Endothelial cell of umbilical vein (primary cell): Measurements from ENCODE around the gene DALRD3. TPM values are rescaled to one million over a fixed set of nuclear protein-coding genes. Genes with fewer than 3 reads are reported as not detected.

ENCODE experiments used
- BruUV-seq: library from RNA; stranded (reverse); fragments of 400-500 nt; replicated peaks from 2 replicates; lab custom pipeline; 2021; lab: Mats Ljungman, UMichigan
- CTCF ChIA-PET: fragments of 300-600, 350-600 bp; sonication (Branson Sonifier 250); formaldehyde crosslinking; loops from one replicate; lab custom pipeline; 2021; ENCODE audit warnings: antibody characterized with exemption, inconsistent platforms; lab: Charles Lee
- POLR2A ChIA-PET: fragments of 300-600, 350-600 bp; sonication (Branson Sonifier 250); formaldehyde crosslinking; loops from one replicate; lab custom pipeline; 2021; ENCODE audit warnings: antibody characterized with exemption, inconsistent platforms; lab: Charles Lee
- DNase-seq: peaks from one replicate; pipeline ENCODE4 v3.0.0-alpha.2; 2011; ENCODE audit warnings: low read depth, low spot score
- FAIRE-seq: peaks from 2 replicates; lab custom pipeline; 2011; peaks lifted over from hg19 to GRCh38; lab: Jason Lieb, UNC
- H2AFZ ChIP-seq: 2 replicates; pipeline ENCODE4 v1.6.0; 2012; ENCODE audit warnings: low read depth, low read length, control low read depth, inconsistent platforms
- H3K27ac ChIP-seq: 2 replicates; pipeline ENCODE4 v1.5.1; 2011; ENCODE audit warnings: low read depth, mild to moderate bottlenecking, control low read depth, low read length, moderate library complexity; ENCODE audit not compliant: insufficient read depth
- H3K27me3 ChIP-seq, 2 experiments: 2 replicates each; pipeline versions ENCODE4 v1.6.0 to v1.6.1; 2011; ENCODE audit warnings: low read length in 2 of 2, mixed read lengths in 1 of 2; ENCODE audit not compliant: control insufficient read depth in 2 of 2, insufficient read depth in 2 of 2
- H3K36me3 ChIP-seq, 2 experiments: 2 replicates in 1 of 2; 3 replicates in 1 of 2; pipeline ENCODE4 v1.5.1; 2011; ENCODE audit warnings: low read length in 2 of 2, mild to moderate bottlenecking in 1 of 2, moderate library complexity in 1 of 2; ENCODE audit not compliant: control insufficient read depth in 2 of 2, insufficient read depth in 2 of 2; ENCODE audit errors: extremely low read depth in 1 of 2
- H3K4me1 ChIP-seq: 3 replicates; pipeline ENCODE4 v1.5.1; 2011; ENCODE audit warnings: mild to moderate bottlenecking, low read length; ENCODE audit not compliant: control insufficient read depth, insufficient read depth; ENCODE audit errors: extremely low read depth
- H3K4me2 ChIP-seq: 2 replicates; pipeline ENCODE4 v1.6.1; 2011; ENCODE audit warnings: low read length, control low read depth, mixed read lengths; ENCODE audit not compliant: insufficient read depth
- H3K4me3 ChIP-seq, 3 experiments: fragments of 200-600 bp in 1 of 3; sonication (generic), shearing (Covaris generic) in 1 of 3; replicated peaks in 1 of 3; 2 replicates each; pipeline ENCODE4 v1.5.1; 2011 to 2016; ENCODE audit warnings: control low read depth in 3 of 3, low read length in 3 of 3, mild to moderate bottlenecking in 2 of 3, inconsistent platforms in 1 of 3, low read depth in 1 of 3, moderate library complexity in 1 of 3; ENCODE audit not compliant: insufficient read depth in 1 of 3
- H3K79me2 ChIP-seq: 2 replicates; pipeline ENCODE4 v1.6.0; 2012; ENCODE audit warnings: low read length, inconsistent platforms; ENCODE audit not compliant: control insufficient read depth, insufficient read depth
- H3K9ac ChIP-seq: replicated peaks from 2 replicates; pipeline ENCODE3; 2011; ENCODE audit warnings: low read length, control low read depth; ENCODE audit not compliant: insufficient read depth; ENCODE audit errors: extremely low read depth
- H3K9me1 ChIP-seq: replicated peaks from 3 replicates; pipeline ENCODE4 v1.6.0; 2011; ENCODE audit warnings: mild to moderate bottlenecking, low read length; ENCODE audit not compliant: control insufficient read depth, insufficient read depth; ENCODE audit errors: extremely low read depth
- H3K9me3 ChIP-seq: replicated peaks from 2 replicates; pipeline ENCODE4 v1.5.1; 2012; ENCODE audit warnings: low read length, inconsistent platforms; ENCODE audit not compliant: control insufficient read depth, insufficient read depth
- H4K20me1 ChIP-seq: replicated peaks from 2 replicates; pipeline ENCODE3; 2011; ENCODE audit warnings: mild to moderate bottlenecking, low read length; ENCODE audit not compliant: control insufficient read depth, insufficient read depth; ENCODE audit errors: extremely low read depth
- EZH2 ChIP-seq: IDR thresholded peaks from 2 replicates; pipeline ENCODE4 v1.6.1; 2012; ENCODE audit warnings: borderline replicate concordance, low read depth, mild to moderate bottlenecking, moderate library complexity, low read length, inconsistent platforms; ENCODE audit not compliant: severe bottlenecking
- FOS ChIP-seq: IDR thresholded peaks from 2 replicates; pipeline ENCODE4 v1.6.1; 2011; ENCODE audit warnings: mild to moderate bottlenecking, low read length, moderate library complexity, borderline replicate concordance; ENCODE audit not compliant: insufficient read depth
- GATA2 ChIP-seq: IDR thresholded peaks from 2 replicates; pipeline ENCODE4 v1.7.0; 2011; ENCODE audit warnings: low read depth, mild to moderate bottlenecking, moderate library complexity, mixed read lengths, low read length; ENCODE audit not compliant: insufficient read length, insufficient read depth
- JUN ChIP-seq: IDR thresholded peaks from 2 replicates; pipeline ENCODE4 v1.6.1; 2011; ENCODE audit warnings: borderline replicate concordance, low read depth; ENCODE audit not compliant: insufficient read length, insufficient read depth
- MYC ChIP-seq: IDR thresholded peaks from one replicate; pipeline ENCODE4 v1.6.1; 2011; ENCODE audit warnings: mild to moderate bottlenecking, low read depth, low read length
- POLR2AphosphoS5 ChIP-seq: IDR thresholded peaks from 2 replicates; pipeline ENCODE4 v1.6.1; 2012; ENCODE audit warnings: low read depth, mild to moderate bottlenecking, control low read depth, low read length, moderate library complexity; ENCODE audit not compliant: insufficient read depth
- dilution Hi-C: fragments of 300-500 bp; cut with MboI; formaldehyde crosslinking; loops from one replicate; pipeline ENCODE4 v1.15.0; 2019; ENCODE audit warnings: low sequenced_read_pairs; ENCODE audit not compliant: extremely low pct_ligation_motif_present
- intact Hi-C: fragments of 100-400 bp; cut with micrococcal nuclease; formaldehyde crosslinking; loops from one replicate; pipeline ENCODE4 v1.10.0; 2022
- polyA plus RNA-seq, 4 experiments: library from polyadenylated mRNA; depleted of rRNA in 3 of 4; stranded (reverse) in 3 of 4; unstranded in 1 of 4; fragments of >200 nt; gene quantifications; 2 replicates each; pipeline versions ENCODE4 v1.2.1 to v1.2.3, GENCODE V29; 2011 to 2012; ENCODE audit warnings: missing spikeins in 1 of 4
- total RNA-seq: library from RNA; stranded (reverse); gene quantifications from 2 replicates; pipeline ENCODE4 v1.2.3, GENCODE V29; 2021
- TF ChIP-seq, protein P1 (sequence below): IDR thresholded peaks from 2 replicates; pipeline ENCODE4 v1.6.1; 2011; ENCODE audit not compliant: insufficient read depth, insufficient read length
- TF ChIP-seq, protein P2 (sequence below), 2 donors: IDR thresholded peaks; 1 replicate in 1 of 2; 2 replicates in 1 of 2; pipeline ENCODE4 v1.5.1; 2011; ENCODE audit warnings: low read length in 2 of 2, mild to moderate bottlenecking in 2 of 2, moderate library complexity in 2 of 2, control low read depth in 1 of 2, inconsistent platforms in 1 of 2, low read depth in 1 of 2; ENCODE audit not compliant: insufficient read depth in 1 of 2; ENCODE audit errors: extremely low read depth in 1 of 2

DALRD3 gene
- total and polyA plus RNA-seq, 2 donors (not counting 3 experiments of a cell fraction or from before 2014, with no cell fraction given): 22.7 to 60.8 TPM

DNA sequence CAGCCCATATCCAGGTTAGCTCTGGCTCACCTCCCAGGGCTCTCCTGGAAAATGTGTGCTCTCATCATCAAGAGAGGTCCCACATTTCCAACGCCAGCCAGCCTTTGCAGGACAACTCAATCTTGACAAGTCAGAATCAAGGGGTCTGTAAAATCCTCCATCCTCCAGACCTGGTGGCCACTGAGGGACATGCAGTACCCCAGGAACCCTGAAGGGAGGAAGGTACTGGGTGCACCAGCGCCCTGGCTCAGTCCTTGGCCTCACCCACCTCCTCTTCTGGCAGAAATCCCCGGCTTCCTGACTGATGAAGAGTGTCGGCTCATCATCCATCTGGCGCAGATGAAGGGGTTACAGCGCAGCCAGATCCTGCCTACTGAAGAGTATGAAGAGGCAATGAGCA is 17.2 kb downstream of the DALRD3 start:
- Histone ChIP-seq H4K20me1 (no peaks in the 10 kb centered on the region), H3K27me3 (no peaks in the 10 kb centered on the region), H3K27ac (no peak overlapping the region), H3K36me3 (no peaks in the 10 kb centered on the region), H3K4me1 (peaks cover 2% of the 10 kb centered on the region), H2AFZ (no peak overlapping the region), H3K9ac (no peak overlapping the region), H3K79me2 (no peaks in the 10 kb centered on the region), H3K9me3 (no peaks in the 10 kb centered on the region), H3K4me2 (no peak overlapping the region), H3K4me3 (no peak overlapping the region), H3K9me1 (no peaks in the 10 kb centered on the region)
- intact Hi-C loops (no loop called here), dilution Hi-C loops (no loop called here)
- POLR2A ChIA-PET: interaction anchor here (0.6 kb wide), 1 partner anchor 8 kb away, joined by 4 read pairs; no protein-coding TSS in a partner anchor
- FAIRE-seq (no peak), DNase-seq (no peak)
- no peak for TF ChIP-seq JUN
- TF ChIP-seq, protein P1, sequence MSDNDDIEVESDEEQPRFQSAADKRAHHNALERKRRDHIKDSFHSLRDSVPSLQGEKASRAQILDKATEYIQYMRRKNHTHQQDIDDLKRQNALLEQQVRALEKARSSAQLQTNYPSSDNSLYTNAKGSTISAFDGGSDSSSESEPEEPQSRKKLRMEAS: no peak
- no TSS peak for BruUV-seq
- CTCF ChIA-PET: interaction anchor here (1.6 to 2.3 kb wide), 2 partner anchors 12 to 13 kb away, joined by 6 to 8 read pairs; partner anchors contain the start of gene P4HTM

DNA sequence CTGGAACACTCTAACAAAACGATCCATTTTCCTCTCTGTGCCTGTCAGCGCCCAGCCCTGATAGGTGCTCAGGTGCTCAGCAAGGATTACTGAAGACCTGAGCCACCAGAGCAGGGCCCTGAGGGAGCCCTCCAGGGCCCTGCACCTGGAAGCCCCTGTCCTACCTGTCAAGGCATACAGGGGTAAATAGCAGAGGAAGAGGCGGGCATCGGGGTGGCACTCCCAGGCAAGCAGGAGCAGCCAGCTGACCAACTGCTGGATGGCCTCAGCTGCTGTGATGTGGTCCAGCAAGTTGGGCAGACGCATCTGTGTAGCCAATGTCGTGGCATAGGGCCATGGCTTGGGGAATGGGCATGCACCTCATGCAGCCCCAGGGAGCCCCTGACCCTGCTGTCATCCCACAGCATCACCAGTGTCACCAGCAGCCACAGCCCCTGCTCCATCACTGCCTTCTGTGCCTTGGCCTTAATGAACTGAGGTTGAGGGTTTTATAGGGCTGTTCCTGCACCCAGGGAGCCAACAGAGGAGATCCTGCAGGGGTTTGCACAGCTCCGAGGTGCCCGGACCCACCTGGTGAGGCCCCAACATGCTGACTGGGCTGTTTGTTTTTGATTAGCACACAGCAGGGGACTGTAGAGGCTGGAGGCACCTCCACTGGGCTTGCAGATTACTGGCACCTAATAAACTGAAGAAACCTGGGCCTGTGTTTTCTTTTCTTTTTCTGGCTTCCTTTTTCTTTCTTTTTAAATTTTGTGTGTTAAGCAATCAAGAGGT is 19.1 kb downstream of the DALRD3 start:
- Histone ChIP-seq H3K79me2 (no peaks in the 10 kb centered on the region), H4K20me1 (no peaks in the 10 kb centered on the region), H3K4me3 (no peak overlapping the region), H2AFZ (no peak overlapping the region), H3K4me1 (no peaks in the 10 kb centered on the region), H3K9me3 (no peaks in the 10 kb centered on the region), H3K27me3 (no peaks in the 10 kb centered on the region), H3K9ac (no peak overlapping the region), H3K4me2 (no peak overlapping the region), H3K36me3 (peaks cover 0 to under 1% of the 10 kb centered on the region in 2 experiments), H3K9me1 (no peaks in the 10 kb centered on the region), H3K27ac (no peak overlapping the region)
- dilution Hi-C loops (no loop called here), intact Hi-C loops (no loop called here)
- FAIRE-seq: no peak
- no peak for TF ChIP-seq FOS
- no peak for TF ChIP-seq JUN
- no peak for TF ChIP-seq EZH2
- TF ChIP-seq MYC: no peak
- no peak for TF ChIP-seq POLR2AphosphoS5
- no peak for TF ChIP-seq GATA2
- TF ChIP-seq, protein P2, sequence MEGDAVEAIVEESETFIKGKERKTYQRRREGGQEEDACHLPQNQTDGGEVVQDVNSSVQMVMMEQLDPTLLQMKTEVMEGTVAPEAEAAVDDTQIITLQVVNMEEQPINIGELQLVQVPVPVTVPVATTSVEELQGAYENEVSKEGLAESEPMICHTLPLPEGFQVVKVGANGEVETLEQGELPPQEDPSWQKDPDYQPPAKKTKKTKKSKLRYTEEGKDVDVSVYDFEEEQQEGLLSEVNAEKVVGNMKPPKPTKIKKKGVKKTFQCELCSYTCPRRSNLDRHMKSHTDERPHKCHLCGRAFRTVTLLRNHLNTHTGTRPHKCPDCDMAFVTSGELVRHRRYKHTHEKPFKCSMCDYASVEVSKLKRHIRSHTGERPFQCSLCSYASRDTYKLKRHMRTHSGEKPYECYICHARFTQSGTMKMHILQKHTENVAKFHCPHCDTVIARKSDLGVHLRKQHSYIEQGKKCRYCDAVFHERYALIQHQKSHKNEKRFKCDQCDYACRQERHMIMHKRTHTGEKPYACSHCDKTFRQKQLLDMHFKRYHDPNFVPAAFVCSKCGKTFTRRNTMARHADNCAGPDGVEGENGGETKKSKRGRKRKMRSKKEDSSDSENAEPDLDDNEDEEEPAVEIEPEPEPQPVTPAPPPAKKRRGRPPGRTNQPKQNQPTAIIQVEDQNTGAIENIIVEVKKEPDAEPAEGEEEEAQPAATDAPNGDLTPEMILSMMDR (IDR thresholded peaks at IDR 0.05; ENCODE audit: extremely low read depth in 1 of 2, insufficient read depth in 1 of 2, low read depth in 1 of 2, low read length in 2 of 2): no peak
- TF ChIP-seq, protein P1: no peak
- ChIA-PET CTCF (interaction anchor here (1.4 to 2.3 kb wide), 3 partner anchors 10 to 11 kb away, joined by 3 to 8 read pairs (median 5); partner anchors contain the start of gene P4HTM), POLR2A (no interaction called here)
- BruUV-seq: no TSS peak
- no peak for DNase-seq
